LNCaP clone FGC (cell line): ENCODE measurements around the gene KRT32.

ENCODE experiments used
- DNase-seq: peaks from one replicate; pipeline ENCODE4 v3.0.0-alpha.2; 2011; ENCODE audit warnings: low read depth
- H3K4me3 ChIP-seq: 2 replicates; pipeline ENCODE4 v1.5.1; 2011; ENCODE audit warnings: mild to moderate bottlenecking, low read depth, low read length, control low read depth
- CTCF ChIP-seq: IDR thresholded peaks from 2 replicates; pipeline ENCODE4 v1.5.1; 2012; ENCODE audit warnings: mild to moderate bottlenecking; ENCODE audit not compliant: control insufficient read depth, insufficient read depth; ENCODE audit errors: extremely low read depth

The KRT32 gene

GRCh38 chr17:41511116-41511515 lies 43.9 kb upstream of the KRT32 start:
- no peak for DNase-seq
- no peak for TF ChIP-seq CTCF
- H3K4me3 ChIP-seq: no peak overlapping the region

GRCh38 chr17:41510251-41511065 lies 43.3 kb upstream of the KRT32 start:
- no peak for TF ChIP-seq CTCF
- DNase-seq: no peak
- H3K4me3 ChIP-seq: no peak overlapping the region

- DNase-seq: no peak
- no peak overlapping the region for H3K4me3 ChIP-seq
- no peak for TF ChIP-seq CTCF
These were observed 40.2 kb upstream of the KRT32 start for GRCh38 chr17:41507315-41507880.

GRCh38 chr17:41505809-41506767 lies 38.9 kb upstream of the KRT32 start:
- H3K4me3 ChIP-seq: no peak overlapping the region
- DNase-seq: no peak
- no peak for TF ChIP-seq CTCF

GRCh38 chr17:41505007-41505808 lies 38.0 kb upstream of the KRT32 start, which contains the start of gene KRT13:
Gene KRT13, minus strand, starts transcription at chr17:41505612. Its CDS starts 62 bp downstream, at chr17:41505550.
- no peak for DNase-seq
- H3K4me3 ChIP-seq: no peak within 1 kb of the TSS
- TF ChIP-seq CTCF: no peak

- TF ChIP-seq CTCF: no peak
- no peak for DNase-seq
- no peak overlapping the region for H3K4me3 ChIP-seq
These were observed 37.2 kb upstream of the KRT32 start for GRCh38 chr17:41504246-41504977.
